GM19463 (cell line): ENCODE measurements around the gene RASAL1.
A peak's percentile ranks its signal among the peaks of the same experiment; 100 is the strongest.

Source experiments
- ATAC-seq: cut with Tn5 transposase; IDR thresholded peaks from one replicate; pipeline ENCODE4 v1.9.1; 2021; ENCODE audit warnings: mild to moderate bottlenecking, moderate library complexity; ENCODE audit not compliant: unreplicated experiment

RASAL1 gene

GRCh38 chr12:113098441-113099028 is 37.0 kb downstream of the RASAL1 start:
- peak; percentile 69 for ATAC-seq

DNA sequence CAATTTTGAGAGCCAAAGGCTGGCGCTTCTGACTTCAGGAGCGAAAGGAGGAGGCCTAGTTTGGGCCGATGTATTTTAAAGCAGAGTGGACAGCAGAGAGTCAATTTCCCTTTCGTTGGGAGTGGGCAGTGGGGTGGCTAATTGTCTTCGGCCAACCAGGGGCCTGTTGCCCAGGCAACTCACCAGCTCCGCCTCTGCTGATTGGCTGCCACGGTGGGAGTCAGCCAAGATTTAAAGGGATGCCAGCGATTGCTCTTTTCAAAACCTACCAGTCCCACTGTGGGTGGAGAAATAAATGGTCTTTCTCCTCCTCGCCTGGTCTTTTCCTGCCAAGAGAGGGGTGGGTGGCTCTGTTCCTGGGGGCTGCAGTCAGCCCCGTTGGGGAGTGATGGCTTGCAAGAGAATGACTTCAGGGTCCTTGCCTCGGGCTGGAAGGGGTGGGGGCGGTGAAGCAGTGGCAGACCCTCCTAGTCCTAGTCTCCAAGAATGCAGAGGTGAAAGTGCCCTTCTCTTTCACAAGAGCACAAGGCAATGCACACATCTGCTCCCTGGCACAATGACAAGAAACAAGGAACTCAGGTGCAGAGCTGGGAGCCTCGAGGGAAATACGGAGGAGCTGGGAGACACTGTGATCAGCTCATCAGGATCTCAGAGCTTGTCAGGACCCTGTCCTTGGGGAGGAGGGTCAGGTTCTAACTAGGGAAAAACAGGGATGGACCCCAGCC is 37.7 kb downstream of the RASAL1 start:
- ATAC-seq = no peak

GRCh38 chr12:113096675-113097461 is 38.7 kb downstream of the RASAL1 start:
- ATAC-seq = no peak

DNA sequence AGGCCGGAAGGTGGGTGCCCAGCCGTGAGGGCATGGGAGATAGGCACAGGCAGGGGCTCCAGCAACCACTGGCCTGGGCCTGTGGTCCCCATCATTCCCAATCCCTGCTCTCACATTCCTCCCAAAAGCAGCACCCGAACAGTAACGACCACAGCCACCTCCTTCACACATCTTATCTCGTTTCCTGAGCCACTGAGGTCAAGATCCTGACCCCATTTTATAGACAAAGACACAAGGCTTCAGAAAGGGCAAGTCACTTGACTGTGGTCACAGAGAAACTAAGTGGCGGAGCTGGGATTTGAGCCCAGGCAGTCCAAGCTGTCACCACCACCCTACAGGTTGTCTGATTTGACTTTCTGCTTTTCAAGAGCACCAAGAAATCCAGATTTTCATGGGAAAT is 40.2 kb downstream of the RASAL1 start:
- no peak for ATAC-seq

DNA sequence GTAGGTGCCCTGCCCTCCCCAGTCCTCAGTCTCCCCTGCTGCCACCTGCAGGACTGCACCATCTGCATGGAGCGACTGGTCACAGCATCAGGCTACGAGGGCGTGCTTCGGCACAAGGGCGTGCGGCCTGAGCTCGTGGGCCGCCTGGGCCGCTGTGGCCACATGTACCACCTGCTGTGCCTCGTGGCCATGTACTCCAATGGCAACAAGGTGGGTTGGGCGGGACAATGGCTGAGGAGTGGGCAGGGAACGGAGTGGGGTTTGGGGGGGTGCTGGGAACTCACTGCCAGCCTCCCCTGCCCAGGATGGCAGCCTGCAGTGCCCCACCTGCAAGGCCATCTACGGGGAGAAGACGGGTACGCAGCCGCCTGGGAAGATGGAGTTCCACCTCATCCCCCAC is 40.8 kb downstream of the RASAL1 start:
- ATAC-seq = no peak

- ATAC-seq = no peak
Measured at GRCh38 chr12:113093409-113094101, 42.0 kb downstream of the RASAL1 start.

DNA sequence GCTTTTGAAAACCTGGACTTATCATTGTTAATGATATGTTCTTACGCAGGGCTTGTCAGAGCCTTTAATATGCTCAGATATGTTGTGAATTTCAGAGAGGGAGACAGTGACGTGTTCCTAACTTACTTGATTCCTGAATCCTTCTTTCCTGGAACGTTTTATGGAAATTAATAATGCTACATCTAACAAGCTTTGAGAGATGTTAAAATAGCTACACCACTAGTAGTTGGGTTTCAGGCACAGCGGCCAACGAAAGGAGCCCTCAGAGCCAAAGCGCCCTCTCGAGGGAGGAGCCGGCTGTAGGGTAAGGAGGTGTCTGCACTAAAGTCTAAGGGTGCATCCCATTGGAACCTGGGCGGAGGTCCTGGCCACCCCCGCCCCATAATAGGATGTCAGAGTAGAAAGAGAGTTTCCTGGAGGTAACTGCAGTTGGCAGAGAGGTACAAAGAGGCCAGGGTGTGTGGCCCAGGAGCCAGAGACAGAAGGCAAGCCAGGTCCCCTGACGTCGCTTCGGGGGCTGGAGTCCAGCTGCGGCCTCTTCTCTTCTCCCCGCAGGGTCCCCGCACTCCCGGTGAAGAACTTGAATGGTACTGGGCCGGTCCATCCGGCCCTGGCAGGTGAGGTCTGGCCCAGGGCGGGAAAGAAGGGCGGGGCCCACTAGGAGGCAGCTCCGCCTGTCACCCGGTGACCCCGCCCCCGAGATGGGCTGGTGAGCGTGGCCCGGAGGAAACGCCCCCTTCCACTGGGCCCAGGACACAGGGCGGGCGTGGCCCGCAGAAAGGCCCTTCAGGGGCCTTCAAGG is 42.8 kb downstream of the RASAL1 start:
- no peak for ATAC-seq

GRCh38 chr12:113091506-113091905 is 44.1 kb downstream of the RASAL1 start:
- ATAC-seq = no peak

- no peak for ATAC-seq
Measured at GRCh38 chr12:113090740-113091139, 44.8 kb downstream of the RASAL1 start.

DNA sequence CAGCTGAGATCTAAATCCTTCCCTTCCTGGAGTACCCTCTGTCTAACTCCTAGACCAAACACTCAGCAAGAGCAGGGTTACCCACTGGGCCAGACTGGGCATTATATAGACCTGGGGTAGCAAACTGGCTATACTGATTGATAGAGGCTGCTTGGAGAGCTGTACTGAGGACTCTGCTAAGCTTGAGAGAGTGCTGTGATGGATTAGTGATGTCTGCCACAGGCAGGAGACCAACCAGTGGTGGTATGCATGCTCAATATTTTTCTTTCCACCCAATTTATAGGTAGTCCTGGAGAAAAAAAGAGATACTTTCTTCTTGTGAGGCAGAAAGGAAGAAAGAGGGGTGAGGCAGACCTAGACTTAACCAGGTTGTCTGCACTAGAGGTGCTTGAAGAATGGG is 45.7 kb downstream of the RASAL1 start:
- ATAC-seq = no peak

DNA sequence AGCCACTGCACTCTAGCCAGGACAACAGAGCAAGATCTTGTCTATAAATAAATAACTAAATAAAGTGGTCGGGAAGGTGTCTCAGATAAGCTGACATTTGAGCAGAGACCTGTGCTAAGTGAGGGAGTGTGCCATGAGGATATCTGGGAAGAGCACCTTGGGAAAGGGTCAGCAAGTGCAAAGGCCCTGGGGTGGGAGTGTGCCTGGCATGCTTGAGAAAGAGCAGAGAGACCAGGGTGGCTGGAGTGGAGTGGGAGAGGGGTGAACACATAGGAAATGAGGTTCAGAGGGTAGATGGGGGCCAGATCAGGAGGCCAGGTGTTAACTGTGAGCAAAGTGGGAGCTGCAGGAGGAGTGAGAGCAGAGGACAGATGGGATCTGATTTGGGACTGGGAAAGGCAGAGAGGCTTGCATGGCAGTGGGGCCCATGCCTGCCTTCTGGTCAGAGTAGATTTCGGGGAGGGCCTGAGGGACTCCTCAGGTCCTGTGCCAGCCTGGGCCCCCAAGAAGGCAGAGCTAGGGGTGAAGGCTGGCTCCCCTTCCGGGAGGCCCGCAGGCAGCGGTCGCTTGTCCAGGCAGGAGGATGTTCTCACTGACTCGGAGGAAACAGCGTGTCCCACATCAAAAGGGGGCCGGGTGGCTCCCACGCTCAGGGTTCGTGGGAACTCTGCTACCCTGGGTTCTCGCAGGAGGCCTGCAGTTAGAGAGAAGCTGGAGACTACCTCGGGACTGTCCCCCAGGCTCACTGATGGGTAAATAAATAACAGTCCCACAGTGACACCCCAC is 46.4 kb downstream of the RASAL1 start:
- ATAC-seq = no peak

GRCh38 chr12:113088037-113088436 is 47.5 kb downstream of the RASAL1 start:
- no peak for ATAC-seq

DNA sequence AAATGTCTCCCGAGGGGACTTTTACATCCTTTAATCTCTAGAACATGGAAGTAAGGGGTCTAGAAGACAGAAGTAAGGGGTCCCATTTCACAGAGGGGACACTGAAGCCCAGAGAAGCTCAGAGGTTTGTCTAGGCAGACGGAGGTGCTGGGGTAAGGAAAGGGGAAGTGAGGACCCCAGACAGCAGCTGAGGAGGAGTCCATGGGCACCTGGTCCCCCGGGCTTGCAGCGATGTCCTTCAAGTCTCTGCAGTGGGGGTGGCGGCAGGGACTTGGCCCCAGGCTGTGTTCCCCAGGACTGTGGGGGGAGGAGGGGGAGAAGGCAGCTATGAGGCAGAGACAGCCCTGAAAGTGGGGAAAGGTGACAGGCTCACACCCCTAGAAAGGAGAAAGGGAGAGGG is 48.4 kb downstream of the RASAL1 start:
- no peak for ATAC-seq

GRCh38 chr12:113086249-113087164 is 49.1 kb downstream of the RASAL1 start:
- ATAC-seq = no peak

GRCh38 chr12:113083863-113084435 is 51.6 kb downstream of the RASAL1 start:
- ATAC-seq = no peak

DNA sequence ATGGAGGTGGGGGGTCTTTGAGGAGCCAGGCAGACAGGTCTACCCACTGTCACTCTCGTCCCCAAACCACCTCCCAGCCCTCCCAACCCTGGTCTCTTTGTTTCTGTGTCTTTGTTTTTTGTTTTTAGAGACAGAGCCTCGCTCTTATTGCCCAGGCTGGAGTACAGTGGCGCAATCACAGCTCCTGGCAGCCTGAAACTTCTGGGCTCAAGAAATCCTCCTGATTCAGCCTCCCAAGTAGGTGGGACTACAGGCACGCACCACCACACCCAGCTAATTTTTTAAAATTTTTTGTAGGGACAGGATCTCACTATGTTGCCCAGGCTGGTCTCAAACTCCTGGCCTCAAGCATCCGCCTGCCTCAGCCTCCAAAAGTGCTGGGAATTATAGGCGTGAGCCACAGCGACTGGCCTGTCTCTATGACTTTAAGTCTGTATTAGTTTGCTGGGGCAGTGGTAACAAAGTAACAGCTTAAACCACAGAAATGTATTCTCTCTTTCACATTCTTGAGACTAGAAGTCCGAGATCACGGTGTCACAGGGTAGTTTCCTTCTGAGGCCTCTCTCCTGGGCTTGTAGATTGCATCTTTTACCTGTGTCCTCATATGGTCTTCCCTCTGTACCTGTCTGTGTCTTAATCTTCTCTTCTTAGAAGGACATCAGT is 52.9 kb downstream of the RASAL1 start:
- peak; percentile 73 for ATAC-seq

GRCh38 chr12:113081873-113082272 is 53.7 kb downstream of the RASAL1 start:
- ATAC-seq = no peak

GRCh38 chr12:113077859-113078255 is 57.7 kb downstream of the RASAL1 start:
- ATAC-seq = no peak
